HG03521 (cell line): ENCODE data around the gene TPM3.
A peak's percentile ranks its signal among the peaks of the same experiment; 100 is the strongest.
"Not testable (repeated sequence)": the region's sequence is repeated elsewhere in the genome, so short reads cannot be mapped to it uniquely, and the experiment has no call there.

ENCODE experiments used
- ATAC-seq: cut with Tn5 transposase; IDR thresholded peaks from one replicate; pipeline ENCODE4 v1.9.1; 2021; ENCODE audit warnings: mild to moderate bottlenecking, moderate library complexity; ENCODE audit not compliant: unreplicated experiment

TPM3 gene

DNA sequence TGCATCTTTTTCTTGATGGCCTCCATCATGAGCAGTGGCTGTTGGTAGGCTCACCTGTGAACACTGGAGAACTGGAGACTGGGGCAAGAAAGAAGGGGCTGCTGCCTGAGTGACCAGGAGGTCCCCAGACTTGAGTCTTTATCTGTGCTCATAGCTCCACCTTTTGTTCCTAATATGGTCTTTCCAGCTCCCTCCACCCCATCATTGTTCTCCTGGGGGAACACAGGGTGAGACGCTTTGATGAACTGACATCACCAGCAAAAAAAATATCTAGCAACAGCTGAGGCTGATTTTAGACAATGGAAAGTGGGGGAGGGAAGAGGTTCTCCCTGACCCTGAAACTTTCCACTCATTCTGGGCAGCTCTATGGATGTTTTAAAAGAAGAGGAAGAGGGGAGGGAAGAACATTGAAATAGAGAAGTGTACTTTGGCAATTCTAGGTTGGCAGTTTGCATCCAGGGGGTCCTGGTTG is at the start of gene TPM3:
TSS of gene TPM3 (minus strand) at position 111 of the 472 bp plus-strand sequence. CDS start at position 29, 82 bp downstream.
- ATAC-seq: no peak

DNA sequence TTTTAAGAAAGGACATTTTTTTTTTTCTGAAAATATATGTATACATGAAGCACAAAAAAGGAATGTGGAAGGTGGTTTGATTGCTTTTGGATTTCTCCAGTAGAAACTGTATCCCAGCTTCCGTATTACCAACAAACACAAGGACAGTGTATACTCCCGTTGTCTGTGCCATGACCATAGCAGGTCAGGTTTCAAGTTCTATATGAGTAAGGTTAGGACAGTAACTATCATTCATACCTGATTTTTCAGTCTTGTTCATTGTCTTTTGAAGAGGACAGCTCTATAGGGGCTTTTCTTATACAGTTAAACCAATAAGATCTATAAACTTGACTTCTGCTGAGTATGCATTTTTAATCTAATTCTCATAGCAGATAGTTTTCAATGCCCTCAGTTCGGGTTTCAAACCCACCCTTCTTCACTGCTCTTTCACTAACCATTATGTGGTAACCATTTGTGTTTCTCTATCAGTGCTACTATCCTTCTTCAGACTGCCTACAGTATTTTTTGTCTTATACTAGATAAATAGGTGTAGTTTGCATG is 48.5 kb upstream of the TPM3 start:
- no peak for ATAC-seq

DNA sequence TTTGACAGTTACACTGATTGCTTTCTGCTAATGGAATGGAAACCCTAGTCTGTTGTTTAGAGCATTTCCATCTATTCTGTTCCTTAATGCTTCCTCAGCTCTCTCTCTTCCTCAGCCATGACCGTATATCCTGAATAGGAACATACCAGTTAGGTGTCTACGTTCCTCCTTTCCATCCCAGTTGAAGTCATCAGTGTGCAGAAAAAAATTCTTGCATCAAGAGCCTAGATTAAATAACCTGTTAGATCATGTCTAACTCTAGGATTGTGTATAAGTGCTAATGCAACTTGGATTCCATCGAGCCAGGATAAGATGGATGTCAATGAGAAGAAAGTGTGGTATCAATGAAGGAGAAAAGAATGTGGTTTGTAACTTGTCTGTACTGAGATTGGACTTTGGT is 47.6 kb upstream of the TPM3 start:
- no peak for ATAC-seq

GRCh38 chr1:154237880-154238506 is 46.1 kb upstream of the TPM3 start:
- no peak for ATAC-seq

GRCh38 chr1:154237435-154237834 is 45.5 kb upstream of the TPM3 start:
- ATAC-seq: no peak

GRCh38 chr1:154236855-154237254 is 45.0 kb upstream of the TPM3 start:
- no peak for ATAC-seq

DNA sequence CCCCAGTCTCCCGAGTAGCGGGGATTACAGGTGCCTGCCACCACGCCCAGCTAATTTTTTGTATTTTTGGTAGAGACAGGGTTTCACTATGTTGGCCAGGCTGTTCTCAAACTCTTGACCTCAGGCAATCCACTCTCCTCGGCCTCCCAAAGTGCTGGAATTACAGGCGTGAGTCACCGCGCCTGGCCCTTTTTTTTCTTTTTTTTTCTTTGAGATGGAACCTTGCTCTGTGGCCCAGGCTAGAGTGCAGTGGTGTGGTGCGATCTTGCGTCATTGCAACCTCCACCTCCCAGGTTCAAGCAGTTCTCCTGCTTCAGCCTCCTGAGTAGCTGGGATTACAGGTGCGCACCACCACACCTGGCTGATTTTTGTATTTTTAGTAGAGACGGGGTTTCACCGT is 41.2 kb upstream of the TPM3 start:
- not testable (repeated sequence) for ATAC-seq

DNA sequence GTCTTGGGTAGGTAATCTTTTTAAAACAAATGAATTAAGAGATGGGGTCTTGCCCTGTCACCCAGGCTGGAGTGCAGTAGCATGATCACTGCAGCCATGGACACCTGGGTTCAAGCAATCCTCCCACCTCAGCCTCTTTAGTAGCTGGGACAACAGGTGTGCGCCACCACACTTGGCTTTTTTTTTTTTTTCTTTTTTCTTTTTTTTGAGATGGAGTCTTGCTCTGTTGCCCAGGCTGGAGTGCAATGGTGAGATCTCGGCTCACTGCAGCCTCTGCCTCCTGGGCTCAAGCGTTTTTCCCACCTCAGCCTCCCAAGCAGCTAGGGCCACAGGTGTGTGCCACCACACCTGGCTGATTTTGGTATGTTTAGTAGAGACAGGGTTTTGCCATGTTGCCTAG is 39.2 kb upstream of the TPM3 start:
- ATAC-seq: not testable (repeated sequence)

GRCh38 chr1:154225370-154225769 is 33.5 kb upstream of the TPM3 start:
- no peak for ATAC-seq

- no peak for ATAC-seq
Measured at GRCh38 chr1:154223621-154224020, 31.7 kb upstream of the TPM3 start.

- ATAC-seq: no peak
Measured at GRCh38 chr1:154222918-154223317, 31.0 kb upstream of the TPM3 start.

GRCh38 chr1:154222518-154222917 is 30.6 kb upstream of the TPM3 start:
- ATAC-seq: no peak

DNA sequence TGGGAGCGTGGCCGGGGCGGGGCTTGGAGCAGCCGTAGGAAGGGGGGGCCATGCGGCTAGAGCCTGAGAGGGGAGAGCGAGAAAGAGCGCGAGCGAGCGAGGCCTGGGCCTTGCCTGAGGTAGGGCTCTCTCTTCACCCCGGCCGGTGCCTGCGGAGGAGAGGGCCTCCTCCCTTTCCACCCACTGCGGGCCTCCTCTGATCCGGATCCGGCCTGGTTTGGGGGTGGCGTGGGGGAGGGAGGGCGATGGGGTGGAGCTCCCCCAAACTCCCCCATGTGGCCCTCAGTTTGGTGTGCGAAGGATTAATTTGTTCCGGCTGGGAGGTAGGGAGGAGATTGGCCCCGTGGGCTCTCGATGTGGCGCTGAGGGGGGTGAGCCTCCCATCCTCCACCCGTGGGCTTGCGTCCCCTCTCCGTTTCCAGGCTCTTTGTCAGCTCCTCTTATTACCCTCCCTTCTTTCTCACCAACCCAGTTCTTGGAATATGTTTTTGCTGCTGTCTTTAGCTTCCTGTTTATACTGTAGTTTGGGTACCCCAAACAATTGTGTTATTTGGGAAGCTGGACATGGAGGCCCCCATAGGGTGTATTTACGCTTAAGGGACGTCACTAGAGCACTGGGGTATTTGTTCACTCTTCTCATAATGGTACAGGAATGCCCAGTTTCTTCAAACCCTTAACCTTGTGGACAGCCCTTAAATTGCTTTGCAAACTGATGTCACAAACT is 29.5 kb upstream of the TPM3 start:
- peak; percentile 14 for ATAC-seq

GRCh38 chr1:154220970-154221277 is 29.0 kb upstream of the TPM3 start:
- no peak for ATAC-seq

DNA sequence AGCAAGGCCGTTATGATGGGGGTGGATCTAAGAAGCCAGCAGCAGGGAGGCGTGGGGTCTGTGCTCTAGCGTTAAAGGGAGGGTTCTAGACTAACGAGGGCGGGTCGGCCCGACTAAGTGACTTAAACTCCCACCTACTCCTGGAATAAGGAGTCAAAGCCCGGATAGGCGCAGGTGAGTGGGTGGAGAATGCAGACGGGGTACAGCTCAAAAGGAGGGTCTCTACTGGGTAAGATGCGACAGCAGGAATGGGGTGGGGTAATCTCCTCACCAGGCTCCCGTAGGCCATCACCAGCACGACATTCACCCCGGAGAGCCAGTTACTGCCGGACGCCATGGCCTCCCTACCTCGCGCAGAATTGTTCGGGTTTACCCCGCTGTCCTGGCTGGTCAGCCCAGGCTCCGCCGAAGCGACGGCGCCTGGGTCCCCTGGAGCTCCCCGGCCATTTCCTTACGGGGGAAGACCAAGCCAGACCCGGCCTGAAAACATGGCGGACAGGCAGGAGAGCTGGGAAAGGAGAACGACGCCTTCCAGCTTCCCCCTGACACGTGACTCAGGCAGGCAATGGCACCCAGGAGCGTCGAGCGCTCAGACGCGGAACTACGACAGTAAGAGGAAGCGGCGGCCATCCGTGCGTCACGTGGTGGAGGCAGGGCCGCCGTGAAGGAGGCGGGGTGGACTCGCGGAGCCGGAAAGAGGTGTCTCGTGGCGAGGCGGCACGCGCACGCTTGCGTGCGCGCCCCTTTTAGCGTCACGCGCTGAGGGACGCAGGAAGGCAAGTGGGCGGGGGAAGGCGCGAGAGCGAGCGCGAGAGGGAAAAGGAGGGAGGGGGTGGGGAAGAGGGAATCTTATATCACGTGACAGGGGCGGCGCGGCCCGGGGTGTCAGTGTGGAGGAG is 28.4 kb upstream of the TPM3 start, which contains the start of gene UBAP2L:
TSS of gene UBAP2L (plus strand) at position 885 of the 899 bp plus-strand sequence. CDS start 4,169 bp downstream, outside the sequence.
- peak; percentile 89 for ATAC-seq

DNA sequence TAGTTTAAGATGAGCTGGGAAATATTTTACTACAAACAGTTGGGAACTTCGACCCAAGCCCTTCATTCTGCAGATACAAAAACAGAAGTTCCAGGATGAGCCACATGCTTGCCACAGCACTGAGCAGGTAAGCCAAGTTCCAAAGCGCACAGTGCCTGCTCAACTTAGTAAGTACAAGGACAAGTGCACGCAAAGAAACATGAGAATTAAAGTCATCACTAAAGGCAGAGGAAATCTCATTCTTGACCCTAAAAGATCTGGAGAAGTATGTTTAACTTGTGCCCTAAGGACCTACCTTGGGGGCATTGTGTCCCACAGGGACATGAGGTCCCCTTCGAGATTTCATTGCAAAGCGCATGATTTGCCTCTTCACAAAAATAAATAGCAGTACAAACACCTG is 27.6 kb upstream of the TPM3 start:
- no peak for ATAC-seq

GRCh38 chr1:154218545-154218944 is 26.6 kb upstream of the TPM3 start:
- ATAC-seq: no peak

DNA sequence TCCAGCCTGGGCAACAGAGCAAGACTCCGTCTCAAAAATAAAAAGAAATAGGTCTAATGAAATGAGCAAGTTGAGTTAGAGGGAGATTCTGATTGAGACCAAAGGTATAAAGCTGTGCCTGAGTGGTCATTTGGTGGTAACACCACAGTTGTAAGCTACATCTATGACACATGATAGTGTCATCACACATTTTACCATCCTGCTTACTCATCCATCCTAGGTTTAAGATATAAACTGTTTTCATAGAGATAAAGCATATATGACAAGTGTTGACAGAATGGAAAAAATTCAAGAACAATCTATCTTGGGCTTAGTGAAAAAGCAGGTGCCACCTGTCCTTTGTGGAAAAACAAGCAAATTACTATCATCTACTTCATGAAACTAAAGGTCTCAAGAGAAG is 21.4 kb upstream of the TPM3 start:
- no peak for ATAC-seq

GRCh38 chr1:154212083-154212482 is 20.2 kb upstream of the TPM3 start:
- no peak for ATAC-seq

GRCh38 chr1:154208677-154209388 is 16.9 kb upstream of the TPM3 start:
- ATAC-seq: no peak

GRCh38 chr1:154207262-154207661 is 15.4 kb upstream of the TPM3 start:
- ATAC-seq: no peak
